HCT116 (cell line): ENCODE results near the gene GRHL3. TPM values are rescaled to one million over a fixed set of nuclear protein-coding genes. Genes with fewer than 3 reads are reported as not detected.

Experiments used
- ATAC-seq: fragments of 200-7000 bp; cut with Tn5 transposase; 2 replicates; pipeline ENCODE4 v1.9.1; 2020; ENCODE audit warnings: mild to moderate bottlenecking, moderate library complexity
- BruUV-seq: library from RNA; stranded (reverse); fragments of 400-500 nt; replicated peaks from 2 replicates; lab custom pipeline; 2021; lab: Mats Ljungman, UMichigan
- CTCF ChIA-PET: fragments of 300-600 bp; sonication (Branson Sonifier 250); formaldehyde crosslinking; loops from one replicate; lab custom pipeline; 2021; ENCODE audit warnings: antibody characterized with exemption; lab: Charles Lee
- POLR2A ChIA-PET: fragments of 300-600, 350-600 bp; sonication (Branson Sonifier 250); formaldehyde crosslinking; loops from one replicate; lab custom pipeline; 2021; ENCODE audit warnings: antibody characterized with exemption; lab: Charles Lee
- RAD21 ChIA-PET, 2 experiments: fragments of 300-600 bp; sonication (Branson Sonifier 250); formaldehyde crosslinking; loops; one replicate each; lab custom pipeline; 2023; ENCODE audit warnings: low total read pairs in 2 of 2; ENCODE audit not compliant: uncharacterized antibody in 2 of 2, unreplicated experiment in 2 of 2, low non-redundant PET in 1 of 2; lab: Charles Lee
- DNase-seq: peaks from one replicate; pipeline ENCODE4 v3.0.0-alpha.2; 2010; ENCODE audit warnings: low read depth, low spot score
- H2AFZ ChIP-seq: fragments of 200-600 bp; shearing (Covaris generic), sonication (generic); 2 replicates; pipeline ENCODE4 v1.6.1; 2017; ENCODE audit warnings: low read depth, mixed run types, mixed read lengths, antibody characterized with exemption, low read length; ENCODE audit not compliant: poor library complexity, severe bottlenecking
- H3K27ac ChIP-seq: 2 replicates; pipeline ENCODE4 v1.5.1; 2012; ENCODE audit warnings: low read depth, low read length
- H3K27me3 ChIP-seq: fragments of 200-600 bp; sonication (generic); 2 replicates; pipeline ENCODE4 v1.6.1; 2016; ENCODE audit warnings: mixed run types, low read length, mixed read lengths; ENCODE audit not compliant: insufficient read depth
- H3K36me3 ChIP-seq, 2 experiments: fragments of 200-500 bp in 1 of 2; fragments of 200-600 bp in 1 of 2; sonication (Bioruptor generic) in 1 of 2; sonication (generic) in 1 of 2; 2 replicates each; pipeline versions ENCODE4 v1.5.1 to v1.6.1; 2014 to 2016; ENCODE audit warnings: low read length in 2 of 2, inconsistent platforms in 1 of 2, mixed read lengths in 1 of 2, mixed run types in 1 of 2; ENCODE audit not compliant: insufficient read depth in 2 of 2, control insufficient read depth in 1 of 2
- H3K4me1 ChIP-seq, 2 experiments: fragments of 200-600 bp in 1 of 2; sonication (generic) in 1 of 2; 2 replicates each; pipeline versions ENCODE4 v1.5.1 to v1.6.1; 2012 to 2017; ENCODE audit warnings: low read length in 2 of 2, inconsistent platforms in 1 of 2, mild to moderate bottlenecking in 1 of 2, mixed read lengths in 1 of 2, mixed run types in 1 of 2, moderate library complexity in 1 of 2; ENCODE audit not compliant: insufficient read depth in 2 of 2, control insufficient read depth in 1 of 2
- H3K4me2 ChIP-seq: fragments of 200-600 bp; sonication (generic); 2 replicates; pipeline ENCODE4 v1.6.1; 2017; ENCODE audit warnings: mixed run types, low read length, mixed read lengths
- H3K4me3 ChIP-seq, 2 experiments: fragments of 200-600 bp in 1 of 2; sonication (generic) in 1 of 2; replicated peaks in 1 of 2; 2 replicates each; pipeline ENCODE4 v1.5.1; 2011 to 2016; ENCODE audit warnings: low read length in 2 of 2, control low read depth in 1 of 2, low read depth in 1 of 2, mild to moderate bottlenecking in 1 of 2, mixed read lengths in 1 of 2, mixed run types in 1 of 2
- H3K79me2 ChIP-seq: fragments of 200-600 bp; sonication (generic); 2 replicates; pipeline ENCODE4 v1.6.1; 2017; ENCODE audit warnings: mild to moderate bottlenecking, mixed run types, low read length, moderate library complexity, mixed read lengths; ENCODE audit not compliant: insufficient read depth
- H3K9ac ChIP-seq: fragments of 200-600 bp; sonication (generic); 2 replicates; pipeline ENCODE4 v1.6.1; 2016; ENCODE audit warnings: low read length, mixed read lengths
- H3K9me2 ChIP-seq: fragments of 200-600 bp; sonication (generic), shearing (Covaris generic); 2 replicates; pipeline ENCODE4 v1.6.1; 2017; ENCODE audit warnings: mixed run types, mild to moderate bottlenecking, moderate library complexity; ENCODE audit not compliant: insufficient read depth
- H3K9me3 ChIP-seq, 2 experiments: fragments of 200-500 bp in 1 of 2; fragments of 200-600 bp in 1 of 2; sonication (Bioruptor generic) in 1 of 2; sonication (generic) in 1 of 2; 2 replicates each; pipeline ENCODE4 v1.6.1; 2014 to 2017; ENCODE audit warnings: low read length in 2 of 2, mixed read lengths in 2 of 2, inconsistent platforms in 1 of 2, low read depth in 1 of 2, mild to moderate bottlenecking in 1 of 2, mixed run types in 1 of 2, moderate library complexity in 1 of 2; ENCODE audit not compliant: control insufficient read depth in 1 of 2, insufficient read depth in 1 of 2
- H4K20me1 ChIP-seq: fragments of 200-600 bp; sonication (generic), shearing (Covaris generic); 2 replicates; pipeline ENCODE4 v1.6.1; 2017; ENCODE audit warnings: mixed run types, mild to moderate bottlenecking, moderate library complexity; ENCODE audit not compliant: insufficient read depth
- CBX3 ChIP-seq: IDR thresholded peaks from 2 replicates; pipeline ENCODE4 v1.6.1; 2012; ENCODE audit warnings: low read depth
- CEBPB ChIP-seq: IDR thresholded peaks from 2 replicates; pipeline ENCODE4 v1.6.1; 2012; ENCODE audit warnings: low read depth
- EGR1 ChIP-seq: IDR thresholded peaks from 2 replicates; pipeline ENCODE4 v1.6.1; 2012; ENCODE audit warnings: low read depth
- FOSL1 ChIP-seq: IDR thresholded peaks from 2 replicates; pipeline ENCODE4 v1.6.1; 2012; ENCODE audit warnings: low read depth
- POLR2AphosphoS5 ChIP-seq: IDR thresholded peaks from 2 replicates; pipeline ENCODE4 v1.6.1; 2011; ENCODE audit warnings: mild to moderate bottlenecking, low read depth, low read length, moderate library complexity
- RAD21 ChIP-seq: IDR thresholded peaks from 2 replicates; pipeline ENCODE4 v1.6.1; 2012; ENCODE audit warnings: low read depth, mild to moderate bottlenecking
- SIN3A ChIP-seq: IDR thresholded peaks from 2 replicates; pipeline ENCODE4 v1.6.1; 2012; ENCODE audit warnings: low read depth
- YY1 ChIP-seq: IDR thresholded peaks from 2 replicates; pipeline ENCODE4 v1.6.1; 2011; ENCODE audit warnings: low read length, low read depth, moderate library complexity, mild to moderate bottlenecking; ENCODE audit not compliant: insufficient replicate concordance; ENCODE audit errors: extremely low read depth
- ZFX ChIP-seq: fragments of 450-650 bp; IDR thresholded peaks from 2 replicates; pipeline ENCODE4 v1.6.1; 2017
- ZNF274 ChIP-seq: fragments of 200-500 bp; sonication (Bioruptor generic); IDR thresholded peaks from 2 replicates; pipeline ENCODE4 v1.6.1; 2014; ENCODE audit warnings: mild to moderate bottlenecking, low read depth, low read length, inconsistent platforms
- intact Hi-C: fragments of 100-400 bp; cut with micrococcal nuclease; formaldehyde crosslinking; loops from 2 replicates; pipeline ENCODE4 v1.10.0; 2022
- total RNA-seq: library from RNA; stranded (reverse); gene quantifications from one replicate; pipeline ENCODE4 v1.2.1, GENCODE V29; 2021; ENCODE audit not compliant: unreplicated experiment
- TF ChIP-seq, protein P1 (sequence below): IDR thresholded peaks from 2 replicates; pipeline ENCODE4 v1.6.1; 2012

The GRHL3 gene
- total RNA-seq, 1 experiment from 2014 or later: 1.0 TPM

DNA sequence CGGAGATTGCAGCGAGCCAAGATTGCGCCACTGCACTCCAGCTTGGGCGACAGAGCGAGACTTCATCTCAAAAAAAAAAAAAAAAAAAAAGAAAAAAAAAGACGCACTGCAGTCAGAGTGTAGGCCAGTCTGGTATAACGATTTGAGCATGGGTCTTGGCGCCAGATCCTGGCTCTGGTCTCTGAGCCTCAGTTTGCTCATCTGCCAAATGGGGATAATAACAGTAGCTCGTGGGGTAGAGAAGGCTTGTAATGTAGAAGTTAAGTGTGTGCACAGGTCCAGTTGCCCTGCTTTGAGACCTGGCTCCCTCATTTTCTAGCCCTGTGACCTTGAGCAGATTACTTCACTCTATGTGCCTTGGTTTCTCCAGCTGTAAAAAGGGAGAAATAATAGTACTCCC is 26.3 kb upstream of the GRHL3 start:
- H3K36me3 ChIP-seq: no peaks in the 10 kb centered on the region
- no peak for TF ChIP-seq ZFX
- no peak for TF ChIP-seq FOSL1
- TF ChIP-seq ZNF274: no peak
- no peak for TF ChIP-seq CBX3
- TF ChIP-seq CEBPB: no peak
- no peak for TF ChIP-seq POLR2AphosphoS5
- no peak for TF ChIP-seq SIN3A
- no peak for TF ChIP-seq YY1
- TF ChIP-seq, protein P1, sequence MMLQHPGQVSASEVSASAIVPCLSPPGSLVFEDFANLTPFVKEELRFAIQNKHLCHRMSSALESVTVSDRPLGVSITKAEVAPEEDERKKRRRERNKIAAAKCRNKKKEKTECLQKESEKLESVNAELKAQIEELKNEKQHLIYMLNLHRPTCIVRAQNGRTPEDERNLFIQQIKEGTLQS: no peak
- no peak for TF ChIP-seq EGR1
- no peak for TF ChIP-seq RAD21
- no peak overlapping the region for H2AFZ ChIP-seq
- H3K4me3 ChIP-seq: no peak overlapping the region
- RAD21 ChIA-PET: no interaction called here
- ATAC-seq (no peak), DNase-seq (no peak)
- H3K9ac ChIP-seq: no peak overlapping the region
- H3K27me3 ChIP-seq: peaks cover 9% of the 10 kb centered on the region; the same call in 1 of the 2 replicates
- no TSS peak for BruUV-seq
- no peaks in the 10 kb centered on the region for H3K9me3 ChIP-seq
- H3K4me2 ChIP-seq: no peak overlapping the region
- POLR2A ChIA-PET: no interaction called here
- H3K4me1 ChIP-seq: peaks cover 18 to 49% of the 10 kb centered on the region in 2 experiments
- H4K20me1 ChIP-seq: no peaks in the 10 kb centered on the region
- CTCF ChIA-PET: interaction anchor here (2.1 kb wide), 1 partner anchor 91 kb away, joined by 5 read pairs; no protein-coding TSS in a partner anchor
- H3K9me2 ChIP-seq: no peaks in the 10 kb centered on the region
- no peaks in the 10 kb centered on the region for H3K79me2 ChIP-seq
- intact Hi-C loops: no loop called here
- no peak overlapping the region for H3K27ac ChIP-seq
